ENCODE results near the gene OR2J3.
"Not testable (repeated sequence)": the region's sequence is repeated elsewhere in the genome, so short reads cannot be mapped to it uniquely, and the experiment has no call there.

OR2J3 gene

DNA sequence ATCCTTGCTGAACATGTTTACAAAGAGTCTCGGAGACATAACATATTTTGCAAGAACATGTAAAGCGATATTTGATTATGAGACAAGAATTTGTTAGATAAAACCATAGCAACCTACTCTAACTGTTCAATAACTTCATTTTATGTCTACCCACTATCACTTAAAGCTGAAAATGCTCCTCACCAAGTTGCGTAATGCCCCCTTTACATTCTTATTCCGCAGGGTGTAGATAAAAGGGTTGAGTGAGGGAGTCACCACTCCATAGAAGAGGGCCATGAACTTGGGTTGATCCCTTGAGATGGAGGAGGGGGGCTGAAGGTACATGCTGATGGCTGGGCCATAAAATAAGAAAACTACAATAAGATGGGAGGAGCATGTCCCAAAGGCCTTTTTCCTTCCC lies 29.9 kb downstream of the OR2J3 start:
- no peak for DNase-seq (ENCODE audit: low read depth)
- TF ChIP-seq, protein P1, sequence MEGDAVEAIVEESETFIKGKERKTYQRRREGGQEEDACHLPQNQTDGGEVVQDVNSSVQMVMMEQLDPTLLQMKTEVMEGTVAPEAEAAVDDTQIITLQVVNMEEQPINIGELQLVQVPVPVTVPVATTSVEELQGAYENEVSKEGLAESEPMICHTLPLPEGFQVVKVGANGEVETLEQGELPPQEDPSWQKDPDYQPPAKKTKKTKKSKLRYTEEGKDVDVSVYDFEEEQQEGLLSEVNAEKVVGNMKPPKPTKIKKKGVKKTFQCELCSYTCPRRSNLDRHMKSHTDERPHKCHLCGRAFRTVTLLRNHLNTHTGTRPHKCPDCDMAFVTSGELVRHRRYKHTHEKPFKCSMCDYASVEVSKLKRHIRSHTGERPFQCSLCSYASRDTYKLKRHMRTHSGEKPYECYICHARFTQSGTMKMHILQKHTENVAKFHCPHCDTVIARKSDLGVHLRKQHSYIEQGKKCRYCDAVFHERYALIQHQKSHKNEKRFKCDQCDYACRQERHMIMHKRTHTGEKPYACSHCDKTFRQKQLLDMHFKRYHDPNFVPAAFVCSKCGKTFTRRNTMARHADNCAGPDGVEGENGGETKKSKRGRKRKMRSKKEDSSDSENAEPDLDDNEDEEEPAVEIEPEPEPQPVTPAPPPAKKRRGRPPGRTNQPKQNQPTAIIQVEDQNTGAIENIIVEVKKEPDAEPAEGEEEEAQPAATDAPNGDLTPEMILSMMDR (conservative IDR thresholded peaks at IDR 0.05; ENCODE audit: low read length): no peak

GRCh38 chr6:29141606-29142005 lies 33.7 kb downstream of the OR2J3 start:
- no peak overlapping the region for H3K4me3 ChIP-seq (ENCODE audit: low read length)
- TF ChIP-seq, protein P1 (conservative IDR thresholded peaks at IDR 0.05; ENCODE audit: low read length): no peak
- no peak for DNase-seq (ENCODE audit: low read depth)

More for the DNA sequence above, 29.9 kb downstream of the OR2J3 start:
- H3K4me3 ChIP-seq (ENCODE audit: low read length): no peak overlapping the region

- TF ChIP-seq, protein P1 (conservative IDR thresholded peaks at IDR 0.05; ENCODE audit: low read length): no peak
- H3K4me3 ChIP-seq (ENCODE audit: low read length): no peak overlapping the region
- DNase-seq (ENCODE audit: low read depth): no peak
Measured at GRCh38 chr6:29142309-29142708, 34.5 kb downstream of the OR2J3 start.

DNA sequence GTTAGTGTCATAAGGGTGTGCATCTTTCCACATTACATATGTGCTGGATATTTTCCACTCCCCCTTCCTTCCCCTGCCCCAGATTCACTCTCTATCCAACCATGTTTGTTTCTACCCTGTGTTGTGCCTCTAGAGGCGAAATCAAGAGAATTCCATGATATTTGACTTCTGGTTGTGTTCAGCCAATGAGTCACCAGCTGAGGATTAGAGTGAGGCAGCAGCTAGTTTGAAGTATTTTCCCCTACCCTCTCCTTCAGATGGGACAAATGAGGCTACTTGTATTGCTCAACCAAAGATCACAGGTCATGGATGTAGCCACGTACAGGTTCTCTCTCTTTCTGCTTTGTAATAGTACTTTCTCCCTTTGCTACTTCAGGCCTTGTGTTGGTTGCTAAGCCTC lies 38.3 kb downstream of the OR2J3 start:
- no peak for DNase-seq (ENCODE audit: low read depth)
- TF ChIP-seq, protein P1 (conservative IDR thresholded peaks at IDR 0.05; ENCODE audit: low read length): no peak
- H3K4me3 ChIP-seq (ENCODE audit: low read length): no peak overlapping the region

DNA sequence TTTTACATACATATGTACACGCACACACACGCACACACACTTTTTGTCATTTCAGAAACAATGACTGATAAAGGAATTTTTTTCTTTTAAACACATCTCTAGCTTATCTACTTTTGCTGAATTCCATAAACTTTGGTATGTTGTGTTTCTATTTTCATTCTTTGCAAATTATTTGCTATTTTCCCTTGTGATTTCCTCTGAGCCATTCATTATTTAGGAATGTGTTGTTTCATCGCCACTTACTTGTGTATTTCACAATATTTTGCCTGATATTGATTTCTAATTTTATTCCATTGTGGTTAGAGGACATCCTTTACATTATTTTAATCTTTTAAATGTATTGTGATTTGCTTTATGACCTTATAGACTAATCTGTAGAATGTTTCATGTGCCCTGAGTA lies 39.2 kb downstream of the OR2J3 start:
- TF ChIP-seq, protein P1 (conservative IDR thresholded peaks at IDR 0.05; ENCODE audit: low read length): no peak
- no peak for DNase-seq (ENCODE audit: low read depth)
- H3K4me3 ChIP-seq (ENCODE audit: low read length): no peak overlapping the region

DNA sequence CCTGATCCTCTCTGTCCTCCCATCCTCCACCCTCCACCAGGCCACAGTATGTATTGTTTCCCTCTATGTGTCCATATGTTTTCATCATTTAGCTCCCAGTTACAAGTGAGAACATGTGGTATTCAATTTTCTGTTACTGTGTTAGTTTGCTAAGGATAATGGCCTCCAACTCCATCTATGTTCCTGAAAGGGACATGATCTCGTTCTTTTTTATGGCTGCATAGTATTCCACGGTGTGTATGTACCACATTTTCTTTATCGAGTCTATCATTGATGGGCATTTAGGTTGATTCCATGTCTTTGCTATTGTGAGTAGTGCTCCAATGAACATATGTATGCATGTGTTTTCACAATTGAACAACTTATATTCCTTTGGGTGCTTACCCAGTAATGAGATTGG lies 41.6 kb downstream of the OR2J3 start:
- H3K4me3 ChIP-seq (ENCODE audit: low read length); DNase-seq (ENCODE audit: low read depth): not testable (repeated sequence)

DNA sequence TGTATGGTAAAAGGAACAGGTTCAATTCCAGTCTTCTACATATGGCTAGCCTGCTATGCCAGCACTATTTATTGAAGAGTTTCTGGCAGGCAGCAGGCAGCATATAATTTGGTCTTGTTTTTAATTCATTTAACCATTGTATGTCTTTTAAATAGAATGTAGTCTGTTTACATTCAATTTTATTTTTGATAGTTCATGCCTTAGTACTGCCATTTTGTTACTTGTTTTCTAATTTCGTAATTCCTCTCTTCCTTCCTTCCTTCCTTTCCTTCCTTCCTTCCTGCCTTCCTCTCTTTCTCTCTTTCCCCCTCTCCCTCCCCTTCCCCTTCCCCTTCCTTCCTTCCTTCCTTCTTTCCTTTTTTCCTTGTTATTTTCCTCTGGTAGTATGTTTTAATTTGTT lies 45.2 kb downstream of the OR2J3 start:
- TF ChIP-seq, protein P1 (conservative IDR thresholded peaks at IDR 0.05; ENCODE audit: low read length): no peak
- H3K4me3 ChIP-seq (ENCODE audit: low read length): no peak overlapping the region
- DNase-seq (ENCODE audit: low read depth): no peak

GRCh38 chr6:29155182-29155581 lies 47.3 kb downstream of the OR2J3 start:
- not testable (repeated sequence) for DNase-seq (ENCODE audit: low read depth); H3K4me3 ChIP-seq (ENCODE audit: low read length)

DNA sequence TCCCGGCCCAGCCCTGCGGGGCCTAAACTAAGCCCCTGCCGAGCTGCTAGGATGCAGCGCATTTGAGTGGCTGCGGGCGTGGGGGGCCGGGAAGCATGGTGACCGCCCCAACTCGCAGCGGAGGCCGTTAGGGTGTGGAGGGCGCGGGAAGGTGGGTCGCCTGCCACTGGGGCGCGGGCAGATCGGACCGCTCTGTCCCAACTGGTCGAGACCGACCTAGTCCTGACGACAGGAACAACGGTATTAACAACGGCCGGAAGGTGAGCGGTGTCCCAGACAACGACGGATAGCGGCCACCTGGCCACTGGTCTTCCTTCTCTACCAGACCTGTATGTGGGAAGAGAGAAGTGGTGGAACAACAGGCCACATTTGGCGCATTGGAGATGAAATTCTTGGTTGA lies 52.1 kb downstream of the OR2J3 start:
- DNase-seq (ENCODE audit: low read depth); H3K4me3 ChIP-seq (ENCODE audit: low read length): not testable (repeated sequence)

All from AG10803 (cell line).